NCI-H2196 treated with DMSO at 0.1 percent for 48 hours (cell line): ENCODE measurements around the gene PHF21B.
"Not testable (repeated sequence)": the region's sequence is repeated elsewhere in the genome, so short reads cannot be mapped to it uniquely, and the experiment has no call there.

Source experiments
- DNase-seq: peaks from one replicate; lab custom pipeline; 2025; ENCODE audit not compliant: unreplicated experiment; lab: John Stamatoyannopoulos, UW

The PHF21B gene

GRCh38 chr22:45009606-45010531 is at the start of gene PHF21B:
PHF21B (minus strand) TSS chr22:45010005; CDS start chr22:45009549, 456 bp downstream.
- peak; percentile 44 for DNase-seq

GRCh38 chr22:45059296-45059695 is 49.5 kb upstream of the PHF21B start:
- DNase-seq: no peak

GRCh38 chr22:45058622-45058912 is 48.8 kb upstream of the PHF21B start:
- DNase-seq: no peak

GRCh38 chr22:45055936-45056335 is 46.1 kb upstream of the PHF21B start:
- DNase-seq: no peak

- no peak for DNase-seq
Measured at GRCh38 chr22:45053571-45053970, 43.8 kb upstream of the PHF21B start.

GRCh38 chr22:45053094-45053493 is 43.3 kb upstream of the PHF21B start:
- no peak for DNase-seq

- not testable (repeated sequence) for DNase-seq
Measured at GRCh38 chr22:45052665-45053064, 42.9 kb upstream of the PHF21B start.

GRCh38 chr22:45051946-45052345 is 42.1 kb upstream of the PHF21B start:
- DNase-seq: no peak

- no peak for DNase-seq
Measured at GRCh38 chr22:45051419-45051818, 41.6 kb upstream of the PHF21B start.

GRCh38 chr22:45047260-45047659 is 37.5 kb upstream of the PHF21B start:
- DNase-seq: no peak

GRCh38 chr22:45045208-45045607 is 35.4 kb upstream of the PHF21B start:
- DNase-seq: no peak

GRCh38 chr22:45042263-45042662 is 32.5 kb upstream of the PHF21B start:
- DNase-seq: no peak

- DNase-seq: no peak
Measured at GRCh38 chr22:45039133-45039532, 29.3 kb upstream of the PHF21B start.

GRCh38 chr22:45036154-45036553 is 26.3 kb upstream of the PHF21B start:
- DNase-seq: peak; percentile 11

GRCh38 chr22:45034821-45035220 is 25.0 kb upstream of the PHF21B start:
- DNase-seq: no peak

GRCh38 chr22:45034156-45034555 is 24.4 kb upstream of the PHF21B start:
- no peak for DNase-seq

- DNase-seq: no peak
Measured at GRCh38 chr22:45033136-45033535, 23.3 kb upstream of the PHF21B start.

GRCh38 chr22:45031629-45032403 is 22.0 kb upstream of the PHF21B start:
- no peak for DNase-seq

- no peak for DNase-seq
Measured at GRCh38 chr22:45029501-45029900, 19.7 kb upstream of the PHF21B start.

- DNase-seq: no peak
Measured at GRCh38 chr22:45026511-45026910, 16.7 kb upstream of the PHF21B start.

GRCh38 chr22:45023431-45023830 is 13.6 kb upstream of the PHF21B start:
- DNase-seq: no peak
